Mesenchymal stem cell (in vitro differentiated cells and primary cell): ENCODE data around the gene MORN3.

Experiments used
- DNase-seq: peaks from one replicate; pipeline ENCODE4 v3.0.0-alpha.2; 2013
- H2AFZ ChIP-seq: one replicate; pipeline ENCODE4 v1.6.1; 2013; ENCODE audit warnings: low read depth, mild to moderate bottlenecking, control low read depth, inconsistent platforms, low read length, moderate library complexity
- H2AK5ac ChIP-seq: 2 replicates; pipeline ENCODE4 v1.6.1; 2013; ENCODE audit warnings: low read length, moderate library complexity, mild to moderate bottlenecking, inconsistent platforms; ENCODE audit not compliant: severe bottlenecking
- H2BK120ac ChIP-seq: one replicate; pipeline ENCODE4 v1.6.1; 2013; ENCODE audit warnings: low read depth, mild to moderate bottlenecking, inconsistent platforms, low read length, moderate library complexity
- H2BK12ac ChIP-seq, 2 experiments: one replicate each; pipeline ENCODE4 v1.6.1; 2013; ENCODE audit warnings: inconsistent platforms in 2 of 2, low read length in 2 of 2, mild to moderate bottlenecking in 2 of 2, moderate library complexity in 2 of 2, control low read depth in 1 of 2
- H2BK15ac ChIP-seq: one replicate; pipeline ENCODE4 v1.6.1; 2013; ENCODE audit warnings: mild to moderate bottlenecking, low read depth, inconsistent platforms; ENCODE audit not compliant: poor library complexity, severe bottlenecking
- H2BK5ac ChIP-seq: 2 replicates; pipeline ENCODE4 v1.6.1; 2013; ENCODE audit warnings: low read depth, mild to moderate bottlenecking, low read length, control low read depth, inconsistent platforms; ENCODE audit not compliant: poor library complexity, severe bottlenecking
- H3K14ac ChIP-seq, 2 experiments: one replicate each; pipeline ENCODE4 v1.6.1; 2013; ENCODE audit warnings: inconsistent platforms in 2 of 2, low read length in 2 of 2, control low read depth in 1 of 2, mild to moderate bottlenecking in 1 of 2, moderate library complexity in 1 of 2
- H3K18ac ChIP-seq, 2 experiments: one replicate each; pipeline ENCODE4 v1.6.1; 2013; ENCODE audit warnings: inconsistent platforms in 2 of 2, low read length in 2 of 2, control low read depth in 1 of 2, low read depth in 1 of 2, mild to moderate bottlenecking in 1 of 2
- H3K23ac ChIP-seq, 2 experiments: one replicate each; pipeline ENCODE4 v1.6.1; 2013; ENCODE audit warnings: inconsistent platforms in 2 of 2, low read length in 2 of 2, mild to moderate bottlenecking in 2 of 2, moderate library complexity in 2 of 2, control low read depth in 1 of 2
- H3K27ac ChIP-seq: 2 replicates; pipeline ENCODE4 v1.5.1; 2013; ENCODE audit warnings: mild to moderate bottlenecking, moderate library complexity, low read length, control low read depth, inconsistent platforms; ENCODE audit not compliant: poor library complexity, severe bottlenecking
- H3K27me3 ChIP-seq, 2 experiments: 2 replicates each; pipeline versions ENCODE4 v1.6.1 to v1.7.0; 2013; ENCODE audit warnings: low read length in 2 of 2, mild to moderate bottlenecking in 2 of 2, moderate library complexity in 2 of 2, control low read depth in 1 of 2, inconsistent platforms in 1 of 2; ENCODE audit not compliant: control insufficient read depth in 1 of 2, insufficient read depth in 1 of 2
- H3K36me3 ChIP-seq, 2 experiments: 2 replicates each; pipeline versions ENCODE4 v1.6.1 to v1.7.0; 2013; ENCODE audit warnings: low read length in 2 of 2, control low read depth in 1 of 2, inconsistent platforms in 1 of 2, low read depth in 1 of 2, mild to moderate bottlenecking in 1 of 2; ENCODE audit not compliant: insufficient read depth in 2 of 2, control insufficient read depth in 1 of 2
- H3K4ac ChIP-seq, 2 experiments: one replicate each; pipeline ENCODE4 v1.6.1; 2013; ENCODE audit warnings: inconsistent platforms in 2 of 2, low read length in 2 of 2, mild to moderate bottlenecking in 2 of 2, moderate library complexity in 2 of 2, control low read depth in 1 of 2, low read depth in 1 of 2
- H3K4me1 ChIP-seq: 2 replicates; pipeline ENCODE4 v1.6.1; 2013; ENCODE audit warnings: low read depth, low read length, control low read depth; ENCODE audit not compliant: control insufficient read depth, insufficient read depth
- H3K4me2 ChIP-seq: 2 replicates; pipeline ENCODE4 v1.6.1; 2013; ENCODE audit warnings: low read length, mild to moderate bottlenecking, inconsistent platforms; ENCODE audit not compliant: poor library complexity, severe bottlenecking
- H3K4me3 ChIP-seq, 2 experiments: 2 replicates each; pipeline versions ENCODE4 v1.5.1 to v1.7.0; 2013; ENCODE audit warnings: low read length in 2 of 2, mild to moderate bottlenecking in 2 of 2, control low read depth in 1 of 2, low read depth in 1 of 2; ENCODE audit not compliant: insufficient read depth in 1 of 2
- H3K79me1 ChIP-seq: replicated peaks from 2 replicates; pipeline ENCODE4 v1.6.1; 2013; ENCODE audit warnings: mild to moderate bottlenecking, control low read depth, low read length, inconsistent platforms; ENCODE audit not compliant: poor library complexity, severe bottlenecking
- H3K9ac ChIP-seq: 2 replicates; pipeline ENCODE4 v1.7.0; 2013; ENCODE audit warnings: mild to moderate bottlenecking, low read length, moderate library complexity
- H3K9me3 ChIP-seq: 2 replicates; pipeline ENCODE4 v1.7.0; 2013; ENCODE audit warnings: mild to moderate bottlenecking, low read length; ENCODE audit not compliant: control insufficient read depth
- H4K8ac ChIP-seq: one replicate; pipeline ENCODE4 v1.6.1; 2013; ENCODE audit warnings: inconsistent platforms, mild to moderate bottlenecking, low read length, moderate library complexity
- H4K91ac ChIP-seq: one replicate; pipeline ENCODE4 v1.6.1; 2013; ENCODE audit warnings: mild to moderate bottlenecking, low read length, inconsistent platforms
- WGBS: methylation state at CpG from one replicate; pipeline ENCODE4 v1.1.7; 2013; ENCODE audit warnings: mixed read lengths; 5-methylcytosine and 5-hydroxymethylcytosine counted together

Gene MORN3

DNA sequence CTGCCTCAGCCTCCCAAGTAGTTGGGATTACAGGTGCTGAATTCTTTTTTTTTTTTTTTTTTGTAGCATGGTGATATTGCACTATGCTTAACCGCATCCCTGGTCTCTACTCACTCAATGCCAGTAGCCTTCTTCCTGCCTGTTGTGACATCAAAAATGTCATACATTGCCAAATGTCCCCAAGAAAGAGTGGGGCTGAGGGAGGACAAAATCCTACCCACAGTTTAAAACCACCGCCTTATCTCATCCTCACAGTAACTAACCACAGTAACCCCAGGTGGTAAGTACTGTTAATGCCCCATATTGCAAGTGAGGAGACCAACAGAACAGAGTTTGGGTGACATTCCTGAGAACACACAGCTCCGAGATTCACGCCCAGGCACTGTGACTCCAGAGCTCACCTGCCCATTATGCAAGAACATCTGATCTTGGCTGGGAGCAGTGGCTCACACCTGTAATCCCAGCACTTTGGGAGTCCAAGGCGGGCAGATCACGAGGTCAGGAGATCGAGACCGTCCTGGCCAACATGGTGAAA, 19.6 kb downstream of the MORN3 start:
- Histone ChIP-seq H3K27me3 (no peaks in the 10 kb centered on the region), H3K79me1 (no peaks in the 10 kb centered on the region), H3K4ac (no peak overlapping the region), H3K27ac (no peak overlapping the region), H2BK5ac (no peak overlapping the region), H3K4me3 (no peak overlapping the region), H4K91ac (no peak overlapping the region), H3K36me3 (peaks cover 0 to 7% of the 10 kb centered on the region in 2 experiments), H3K4me1 (peaks cover 4% of the 10 kb centered on the region), H2BK12ac (no peak overlapping the region), H2BK15ac (no peak overlapping the region), H4K8ac (no peak overlapping the region), H3K18ac (no peak overlapping the region), H2BK120ac (no peak overlapping the region), H3K23ac (no peak overlapping the region), H3K14ac (no peak overlapping the region), H3K9ac (no peak overlapping the region), H2AK5ac (no peak overlapping the region), H3K4me2 (no peak overlapping the region), H3K9me3 (no peaks in the 10 kb centered on the region), H2AFZ (no peak overlapping the region)
- no peak for DNase-seq
- WGBS: 95% methylated on average over 7 of the region's 8 CpGs

DNA sequence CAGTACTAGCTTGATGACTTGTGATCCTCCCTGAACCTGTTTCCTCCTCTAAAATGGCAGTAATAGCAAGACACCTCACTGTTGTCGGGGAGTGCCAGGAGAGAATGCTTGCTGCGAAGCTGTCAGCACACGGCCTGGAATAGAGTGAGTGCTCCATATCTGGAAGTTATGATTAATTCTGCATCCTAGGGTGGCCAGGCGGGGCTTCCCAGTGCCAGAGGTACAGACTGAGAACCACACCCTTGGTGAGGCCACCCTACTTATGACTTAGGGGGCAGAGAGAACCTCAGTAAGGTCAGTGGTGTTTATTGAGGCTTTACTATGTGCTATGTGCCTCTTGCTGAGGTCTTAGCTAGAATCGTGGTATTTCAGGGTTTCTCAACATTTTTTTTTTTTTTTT, 20.1 kb downstream of the MORN3 start:
- Histone ChIP-seq H2AFZ (no peak overlapping the region), H3K9ac (no peak overlapping the region), H3K4me3 (no peak overlapping the region), H2BK120ac (no peak overlapping the region), H2BK15ac (no peak overlapping the region), H3K27me3 (no peaks in the 10 kb centered on the region), H3K14ac (no peak overlapping the region), H3K9me3 (no peaks in the 10 kb centered on the region), H3K36me3 (peaks cover 0 to 7% of the 10 kb centered on the region in 2 experiments), H3K79me1 (no peaks in the 10 kb centered on the region), H3K4ac (no peak overlapping the region), H3K4me1 (peaks cover 4% of the 10 kb centered on the region), H4K91ac (no peak overlapping the region), H3K18ac (no peak overlapping the region), H2BK5ac (no peak overlapping the region), H4K8ac (no peak overlapping the region), H3K4me2 (no peak overlapping the region), H2AK5ac (no peak overlapping the region), H3K23ac (no peak overlapping the region), H2BK12ac (no peak overlapping the region), H3K27ac (no peak overlapping the region)
- WGBS: 95% methylated on average over 4 of the region's 5 CpGs
- no peak for DNase-seq

DNA sequence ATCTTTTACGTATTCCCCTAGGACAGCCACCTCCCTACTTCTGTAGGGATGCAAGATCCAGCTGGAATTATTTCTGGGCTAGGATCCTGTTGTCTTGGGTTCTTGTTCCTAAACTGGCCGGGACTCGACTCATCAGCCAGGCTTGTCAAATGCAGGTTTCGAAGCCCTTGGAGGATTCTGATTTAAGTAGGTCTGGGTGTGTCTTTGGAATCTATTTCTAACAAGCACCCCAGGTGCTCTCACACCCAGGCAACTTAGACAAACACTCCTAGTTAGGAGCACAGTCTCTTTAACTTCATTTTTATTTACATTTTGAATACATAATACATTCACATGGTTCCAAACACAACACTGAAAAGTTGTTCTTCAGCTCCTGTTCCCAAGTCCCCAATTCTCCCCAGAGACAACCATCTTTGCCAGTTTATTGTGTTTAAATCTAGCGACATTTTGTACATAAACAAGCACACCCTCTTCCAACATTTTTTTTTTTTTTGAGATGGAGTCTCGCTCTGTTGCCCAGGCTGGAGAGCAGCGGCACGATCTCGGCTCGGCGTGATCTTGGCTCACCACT, 20.9 kb downstream of the MORN3 start:
- Histone ChIP-seq H3K4me3 (no peak overlapping the region), H2AK5ac (no peak overlapping the region), H3K4me1 (peaks cover 4% of the 10 kb centered on the region), H2BK12ac (no peak overlapping the region), H3K18ac (no peak overlapping the region), H2BK5ac (no peak overlapping the region), H3K4me2 (no peak overlapping the region), H3K4ac (no peak overlapping the region), H3K9ac (no peak overlapping the region), H3K79me1 (no peaks in the 10 kb centered on the region), H2BK15ac (no peak overlapping the region), H3K27me3 (no peaks in the 10 kb centered on the region), H3K27ac (no peak overlapping the region), H2BK120ac (no peak overlapping the region), H3K14ac (no peak overlapping the region), H3K36me3 (peaks cover 0 to 7% of the 10 kb centered on the region in 2 experiments), H4K91ac (no peak overlapping the region), H2AFZ (no peak overlapping the region), H3K23ac (no peak overlapping the region), H4K8ac (no peak overlapping the region), H3K9me3 (no peaks in the 10 kb centered on the region)
- DNase-seq: no peak
- 97% methylated on average over 8 of the region's 11 CpGs for WGBS

DNA sequence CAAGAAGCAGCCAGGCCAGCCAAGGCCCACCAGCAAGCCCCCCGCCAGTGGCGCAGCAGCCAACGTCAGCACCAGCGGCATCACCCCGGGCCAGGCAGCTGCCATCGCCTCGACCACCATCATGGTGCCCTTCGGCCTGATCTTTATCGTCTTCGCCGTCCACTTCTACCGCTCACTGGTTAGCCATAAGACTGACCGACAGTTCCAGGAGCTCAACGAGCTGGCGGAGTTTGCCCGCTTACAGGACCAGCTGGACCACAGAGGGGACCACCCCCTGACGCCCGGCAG, 28.2 kb downstream of the MORN3 start:
- no peak overlapping the region for H2BK5ac ChIP-seq
- H3K14ac ChIP-seq: no peak overlapping the region
- H3K4me3 ChIP-seq: no peak overlapping the region
- no peak overlapping the region for H3K4me2 ChIP-seq
- no peaks in the 10 kb centered on the region for H3K27me3 ChIP-seq
- no peaks in the 10 kb centered on the region for H3K9me3 ChIP-seq
- H3K9ac ChIP-seq: no peak overlapping the region
- H2BK12ac ChIP-seq: no peak overlapping the region
- H3K18ac ChIP-seq: no peak overlapping the region
- no peak overlapping the region for H2BK120ac ChIP-seq
- DNase-seq: no peak
- WGBS: 97% methylated on average over 18 of the region's 18 CpGs
- no peak overlapping the region for H2AFZ ChIP-seq
- H2AK5ac ChIP-seq: no peak overlapping the region
- peaks cover 7 to 13% of the 10 kb centered on the region in 2 experiments for H3K36me3 ChIP-seq
- no peak overlapping the region for H3K23ac ChIP-seq
- H3K79me1 ChIP-seq: peaks cover 22% of the 10 kb centered on the region
- H3K27ac ChIP-seq: no peak overlapping the region
- H3K4me1 ChIP-seq: peaks cover 5% of the 10 kb centered on the region
- H4K91ac ChIP-seq: no peak overlapping the region
- no peak overlapping the region for H3K4ac ChIP-seq
- H4K8ac ChIP-seq: no peak overlapping the region
- H2BK15ac ChIP-seq: no peak overlapping the region
